Ishikawa (cell line): ENCODE measurements around the gene RORC.

Source experiments
- CREB1 ChIP-seq: IDR thresholded peaks from 2 replicates; pipeline ENCODE4 v1.6.1; 2012; ENCODE audit warnings: low read depth
- EGR1 ChIP-seq: IDR thresholded peaks from 2 replicates; pipeline ENCODE4 v1.6.1; 2012
- EP300 ChIP-seq: IDR thresholded peaks from 2 replicates; pipeline ENCODE4 v1.6.1; 2012; ENCODE audit warnings: borderline replicate concordance
- MAX ChIP-seq: IDR thresholded peaks from 2 replicates; pipeline ENCODE4 v1.6.1; 2012
- NFIC ChIP-seq: IDR thresholded peaks from 2 replicates; pipeline ENCODE4 v1.6.1; 2012
- RAD21 ChIP-seq: IDR thresholded peaks from 2 replicates; pipeline ENCODE4 v1.6.1; 2012; ENCODE audit warnings: low read depth
- REST ChIP-seq: IDR thresholded peaks from 2 replicates; pipeline ENCODE4 v1.6.1; 2012; ENCODE audit warnings: low read depth, mild to moderate bottlenecking
- TAF1 ChIP-seq: IDR thresholded peaks from 2 replicates; pipeline ENCODE4 v1.6.1; 2012; ENCODE audit warnings: low read depth, mild to moderate bottlenecking
- TCF12 ChIP-seq: IDR thresholded peaks from 2 replicates; pipeline ENCODE4 v1.6.1; 2012; ENCODE audit warnings: low read depth
- TEAD4 ChIP-seq: IDR thresholded peaks from 2 replicates; pipeline ENCODE4 v1.6.1; 2012
- YY1 ChIP-seq: IDR thresholded peaks from 2 replicates; pipeline ENCODE4 v1.6.1; 2012; ENCODE audit warnings: low read depth
- ZBTB7A ChIP-seq: IDR thresholded peaks from 2 replicates; pipeline ENCODE4 v1.6.1; 2012; ENCODE audit warnings: low read depth

- TF ChIP-seq TAF1 (no peak), MAX (no peak), ZBTB7A (no peak), YY1 (no peak), RAD21 (no peak), TEAD4 (no peak), EP300 (no peak), EGR1 (no peak), CREB1 (no peak), TCF12 (no peak), REST (no peak), NFIC (no peak)
These were observed 15.8 kb downstream of the RORC start for GRCh38 chr1:151815716-151816327.
